Measurements from ENCODE around the gene RNASEH2B.

The RNASEH2B gene

GRCh38 chr13:50981686-50982085 lies 72.1 kb downstream of the RNASEH2B start:
- in situ Hi-C loops (cut with MboI; ENCODE audit: low pct_unique_long_range_greater_than_20kb, low sequenced_read_pairs), result no loop called here
- no peak for DNase-seq

GRCh38 chr13:50989476-50989875 lies 79.9 kb downstream of the RNASEH2B start:
- in situ Hi-C loops (cut with MboI; ENCODE audit: low pct_unique_long_range_greater_than_20kb, low sequenced_read_pairs), result no loop called here
- no peak for DNase-seq

- in situ Hi-C loops (cut with MboI; ENCODE audit: low pct_unique_long_range_greater_than_20kb, low sequenced_read_pairs), result no loop called here
These were observed 80.7 kb downstream of the RNASEH2B start for GRCh38 chr13:50990065-50990817.

GRCh38 chr13:50990818-50991506 lies 81.4 kb downstream of the RNASEH2B start:
- in situ Hi-C loops (cut with MboI; ENCODE audit: low pct_unique_long_range_greater_than_20kb, low sequenced_read_pairs), result no loop called here
- DNase-seq, result no peak

More at GRCh38 chr13:50990065-50990817, 80.7 kb downstream of the RNASEH2B start:
- no peak for DNase-seq

GRCh38 chr13:50991579-50992521 lies 82.3 kb downstream of the RNASEH2B start:
- DNase-seq, result peak; percentile 42
- in situ Hi-C loops (cut with MboI; ENCODE audit: low pct_unique_long_range_greater_than_20kb, low sequenced_read_pairs), result no loop called here

- in situ Hi-C loops (cut with MboI; ENCODE audit: low pct_unique_long_range_greater_than_20kb, low sequenced_read_pairs), result no loop called here
These were observed 83.8 kb downstream of the RNASEH2B start for GRCh38 chr13:50993371-50993770.

GRCh38 chr13:50993934-50994333 lies 84.3 kb downstream of the RNASEH2B start:
- in situ Hi-C loops (cut with MboI; ENCODE audit: low pct_unique_long_range_greater_than_20kb, low sequenced_read_pairs), result no loop called here
- no peak for DNase-seq

More at GRCh38 chr13:50993371-50993770, 83.8 kb downstream of the RNASEH2B start:
- no peak for DNase-seq

GRCh38 chr13:50994651-50995050 lies 85.1 kb downstream of the RNASEH2B start:
- in situ Hi-C loops (cut with MboI; ENCODE audit: low pct_unique_long_range_greater_than_20kb, low sequenced_read_pairs), result no loop called here
- DNase-seq, result no peak

- DNase-seq, result no peak
- in situ Hi-C loops (cut with MboI; ENCODE audit: low pct_unique_long_range_greater_than_20kb, low sequenced_read_pairs), result no loop called here
These were observed 86.3 kb downstream of the RNASEH2B start for GRCh38 chr13:50995854-50996253.

- no peak for DNase-seq
- in situ Hi-C loops (cut with MboI; ENCODE audit: low pct_unique_long_range_greater_than_20kb, low sequenced_read_pairs), result no loop called here
These were observed 88.7 kb downstream of the RNASEH2B start for GRCh38 chr13:50998326-50998725.

GRCh38 chr13:50999641-51000040 lies 90.0 kb downstream of the RNASEH2B start:
- DNase-seq, result no peak
- in situ Hi-C loops (cut with MboI; ENCODE audit: low pct_unique_long_range_greater_than_20kb, low sequenced_read_pairs), result no loop called here

- in situ Hi-C loops (cut with MboI; ENCODE audit: low pct_unique_long_range_greater_than_20kb, low sequenced_read_pairs), result no loop called here
- no peak for DNase-seq
These were observed 90.5 kb downstream of the RNASEH2B start for GRCh38 chr13:51000061-51000460.

GRCh38 chr13:51000571-51001260 lies 91.1 kb downstream of the RNASEH2B start:
- in situ Hi-C loops (cut with MboI; ENCODE audit: low pct_unique_long_range_greater_than_20kb, low sequenced_read_pairs), result no loop called here
- no peak for DNase-seq

GRCh38 chr13:51001335-51001734 lies 91.7 kb downstream of the RNASEH2B start:
- DNase-seq, result no peak
- in situ Hi-C loops (cut with MboI; ENCODE audit: low pct_unique_long_range_greater_than_20kb, low sequenced_read_pairs), result no loop called here

GRCh38 chr13:51002736-51003135 lies 93.1 kb downstream of the RNASEH2B start:
- DNase-seq, result no peak
- in situ Hi-C loops (cut with MboI; ENCODE audit: low pct_unique_long_range_greater_than_20kb, low sequenced_read_pairs), result no loop called here

- no peak for DNase-seq
- in situ Hi-C loops (cut with MboI; ENCODE audit: low pct_unique_long_range_greater_than_20kb, low sequenced_read_pairs), result no loop called here
These were observed 94.1 kb downstream of the RNASEH2B start for GRCh38 chr13:51003642-51004041.

GRCh38 chr13:51004111-51004865 lies 94.7 kb downstream of the RNASEH2B start:
- in situ Hi-C loops (cut with MboI; ENCODE audit: low pct_unique_long_range_greater_than_20kb, low sequenced_read_pairs), result no loop called here
- DNase-seq, result no peak

GRCh38 chr13:51004918-51005460 lies 95.4 kb downstream of the RNASEH2B start:
- no peak for DNase-seq
- in situ Hi-C loops (cut with MboI; ENCODE audit: low pct_unique_long_range_greater_than_20kb, low sequenced_read_pairs), result no loop called here

All from KBM-7 (cell line).